ENCODE data around the gene SLC29A2.

DNA sequence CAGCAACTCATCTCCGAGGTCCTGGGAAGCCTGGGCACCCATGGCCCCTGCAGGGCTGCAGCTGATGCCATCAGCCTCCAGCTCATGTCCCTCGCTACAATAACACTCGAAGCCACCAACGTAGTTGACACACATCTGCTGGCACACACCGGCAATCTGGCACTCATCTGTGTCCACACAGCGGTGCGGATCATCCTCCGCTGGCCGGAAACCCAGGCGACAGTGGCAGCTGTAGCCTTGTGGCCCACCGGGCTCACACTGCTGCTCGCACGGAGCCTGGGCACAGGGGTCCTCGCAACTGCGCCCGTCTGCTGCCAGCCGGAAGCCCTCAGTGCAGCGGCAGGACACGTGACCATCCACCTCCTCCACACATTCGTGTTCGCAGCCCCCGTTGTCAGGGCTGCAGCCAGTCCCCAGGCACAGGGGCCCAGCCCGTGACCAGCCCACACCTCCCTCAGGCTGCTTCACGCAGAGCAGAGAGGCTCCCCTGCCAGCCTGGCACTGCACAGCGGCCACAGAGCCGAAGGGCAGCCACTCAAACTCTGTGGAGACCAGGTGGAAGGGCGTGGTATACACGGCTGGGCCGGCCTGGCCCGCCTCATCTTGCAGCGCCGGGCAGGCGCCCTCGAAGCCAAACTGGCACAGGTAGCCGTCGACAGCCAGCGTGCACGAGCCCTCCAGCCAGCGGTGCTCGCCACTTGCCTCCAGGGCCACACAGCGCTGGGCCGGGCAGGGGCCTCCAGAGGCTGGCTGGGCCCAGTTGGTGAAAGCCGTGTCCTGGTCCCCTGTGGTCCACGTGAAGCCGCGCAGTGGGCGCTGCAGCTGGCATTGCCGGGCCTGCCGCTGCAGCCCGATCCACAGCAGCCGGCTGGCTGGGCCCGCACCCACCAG lies 55.4 kb downstream of the SLC29A2 start:
- TF ChIP-seq, protein P1, sequence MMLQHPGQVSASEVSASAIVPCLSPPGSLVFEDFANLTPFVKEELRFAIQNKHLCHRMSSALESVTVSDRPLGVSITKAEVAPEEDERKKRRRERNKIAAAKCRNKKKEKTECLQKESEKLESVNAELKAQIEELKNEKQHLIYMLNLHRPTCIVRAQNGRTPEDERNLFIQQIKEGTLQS (IDR thresholded peaks at IDR 0.05), result no peak
- TF ChIP-seq CTCF (IDR thresholded peaks at IDR 0.05; ENCODE audit: low read depth, low read length, missing input control) (no peak), YY1 (IDR thresholded peaks at IDR 0.05) (no peak), JUND (IDR thresholded peaks at IDR 0.05) (no peak), RAD21 (IDR thresholded peaks at IDR 0.05) (no peak), RXRA (IDR thresholded peaks at IDR 0.05) (no peak), EGR1 (IDR thresholded peaks at IDR 0.05; ENCODE audit: low read depth in 2 of 2) (no peak), FOXA1 (IDR thresholded peaks at IDR 0.05) (no peak), TAF1 (conservative IDR thresholded peaks at IDR 0.05) (no peak), GABPA (IDR thresholded peaks at IDR 0.05 in 1 of 2, conservative IDR thresholded peaks at IDR 0.05 in 1 of 2) (no peak), SP1 (IDR thresholded peaks at IDR 0.05) (no peak)
- TF ChIP-seq, protein P2, sequence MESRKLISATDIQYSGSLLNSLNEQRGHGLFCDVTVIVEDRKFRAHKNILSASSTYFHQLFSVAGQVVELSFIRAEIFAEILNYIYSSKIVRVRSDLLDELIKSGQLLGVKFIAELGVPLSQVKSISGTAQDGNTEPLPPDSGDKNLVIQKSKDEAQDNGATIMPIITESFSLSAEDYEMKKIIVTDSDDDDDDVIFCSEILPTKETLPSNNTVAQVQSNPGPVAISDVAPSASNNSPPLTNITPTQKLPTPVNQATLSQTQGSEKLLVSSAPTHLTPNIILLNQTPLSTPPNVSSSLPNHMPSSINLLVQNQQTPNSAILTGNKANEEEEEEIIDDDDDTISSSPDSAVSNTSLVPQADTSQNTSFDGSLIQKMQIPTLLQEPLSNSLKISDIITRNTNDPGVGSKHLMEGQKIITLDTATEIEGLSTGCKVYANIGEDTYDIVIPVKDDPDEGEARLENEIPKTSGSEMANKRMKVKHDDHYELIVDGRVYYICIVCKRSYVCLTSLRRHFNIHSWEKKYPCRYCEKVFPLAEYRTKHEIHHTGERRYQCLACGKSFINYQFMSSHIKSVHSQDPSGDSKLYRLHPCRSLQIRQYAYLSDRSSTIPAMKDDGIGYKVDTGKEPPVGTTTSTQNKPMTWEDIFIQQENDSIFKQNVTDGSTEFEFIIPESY (IDR thresholded peaks at IDR 0.05), result no peak
- TF ChIP-seq, protein P3, sequence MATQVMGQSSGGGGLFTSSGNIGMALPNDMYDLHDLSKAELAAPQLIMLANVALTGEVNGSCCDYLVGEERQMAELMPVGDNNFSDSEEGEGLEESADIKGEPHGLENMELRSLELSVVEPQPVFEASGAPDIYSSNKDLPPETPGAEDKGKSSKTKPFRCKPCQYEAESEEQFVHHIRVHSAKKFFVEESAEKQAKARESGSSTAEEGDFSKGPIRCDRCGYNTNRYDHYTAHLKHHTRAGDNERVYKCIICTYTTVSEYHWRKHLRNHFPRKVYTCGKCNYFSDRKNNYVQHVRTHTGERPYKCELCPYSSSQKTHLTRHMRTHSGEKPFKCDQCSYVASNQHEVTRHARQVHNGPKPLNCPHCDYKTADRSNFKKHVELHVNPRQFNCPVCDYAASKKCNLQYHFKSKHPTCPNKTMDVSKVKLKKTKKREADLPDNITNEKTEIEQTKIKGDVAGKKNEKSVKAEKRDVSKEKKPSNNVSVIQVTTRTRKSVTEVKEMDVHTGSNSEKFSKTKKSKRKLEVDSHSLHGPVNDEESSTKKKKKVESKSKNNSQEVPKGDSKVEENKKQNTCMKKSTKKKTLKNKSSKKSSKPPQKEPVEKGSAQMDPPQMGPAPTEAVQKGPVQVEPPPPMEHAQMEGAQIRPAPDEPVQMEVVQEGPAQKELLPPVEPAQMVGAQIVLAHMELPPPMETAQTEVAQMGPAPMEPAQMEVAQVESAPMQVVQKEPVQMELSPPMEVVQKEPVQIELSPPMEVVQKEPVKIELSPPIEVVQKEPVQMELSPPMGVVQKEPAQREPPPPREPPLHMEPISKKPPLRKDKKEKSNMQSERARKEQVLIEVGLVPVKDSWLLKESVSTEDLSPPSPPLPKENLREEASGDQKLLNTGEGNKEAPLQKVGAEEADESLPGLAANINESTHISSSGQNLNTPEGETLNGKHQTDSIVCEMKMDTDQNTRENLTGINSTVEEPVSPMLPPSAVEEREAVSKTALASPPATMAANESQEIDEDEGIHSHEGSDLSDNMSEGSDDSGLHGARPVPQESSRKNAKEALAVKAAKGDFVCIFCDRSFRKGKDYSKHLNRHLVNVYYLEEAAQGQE (IDR thresholded peaks at IDR 0.05), result no peak
- TF ChIP-seq, protein P4, sequence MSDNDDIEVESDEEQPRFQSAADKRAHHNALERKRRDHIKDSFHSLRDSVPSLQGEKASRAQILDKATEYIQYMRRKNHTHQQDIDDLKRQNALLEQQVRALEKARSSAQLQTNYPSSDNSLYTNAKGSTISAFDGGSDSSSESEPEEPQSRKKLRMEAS (IDR thresholded peaks at IDR 0.05), result no peak

Data from liver (tissue), 3 donors.